K562 (cell line): Measurements from ENCODE around the gene CARD10.

Source experiments
- ETV6 ChIP-seq, 3 experiments: fragments of 150-350 bp in 1 of 3; sonication (generic) in 1 of 3; formaldehyde crosslinking in 1 of 3; IDR thresholded peaks; 2 replicates each; pipeline versions ENCODE4 v1.6.1 to v1.8.0; 2014 to 2022; ENCODE audit warnings: borderline replicate concordance in 2 of 3, low read depth in 2 of 3, antibody characterized with exemption in 1 of 3, low read length in 1 of 3, mild to moderate bottlenecking in 1 of 3, missing genetic modification reagents in 1 of 3
- FIP1L1 ChIP-seq: fragments of 200-400 bp; formaldehyde crosslinking; IDR thresholded peaks from 2 replicates; pipeline ENCODE4 v1.6.1; 2018; ENCODE audit warnings: mild to moderate bottlenecking, low read depth, low read length; ENCODE audit not compliant: poor library complexity, severe bottlenecking
- JUND ChIP-seq, 2 experiments: IDR thresholded peaks; 2 replicates in 1 of 2; 3 replicates in 1 of 2; pipeline ENCODE4 v1.6.1; 2011; ENCODE audit warnings: borderline replicate concordance in 2 of 2, low read depth in 2 of 2, low read length in 2 of 2, improper control_type of control experiment in 1 of 2, missing biosample characterization in 1 of 2, missing genetic modification characterization in 1 of 2, missing genetic modification reagents in 1 of 2
- NR3C1 ChIP-seq: sonication (generic); formaldehyde crosslinking; IDR thresholded peaks from 2 replicates; pipeline ENCODE4 v1.8.1; 2022; ENCODE audit warnings: missing genetic modification reagents
- POLR2AphosphoS5 ChIP-seq: IDR thresholded peaks from 2 replicates; pipeline ENCODE4 v1.6.1; 2011; ENCODE audit warnings: mild to moderate bottlenecking, low read depth, low read length, moderate library complexity; ENCODE audit not compliant: control insufficient read depth, insufficient read depth
- RBFOX2 ChIP-seq: fragments of 200-400 bp; formaldehyde crosslinking; IDR thresholded peaks from 2 replicates; pipeline ENCODE4 v1.6.1; 2017; ENCODE audit warnings: low read depth, mild to moderate bottlenecking, low read length, moderate library complexity
- RFX5 ChIP-seq: IDR thresholded peaks from 2 replicates; pipeline ENCODE4 v1.6.1; 2011; ENCODE audit warnings: low read depth, mild to moderate bottlenecking, improper control_type of control experiment, low read length
- SMC3 ChIP-seq: conservative IDR thresholded peaks from 2 replicates; pipeline ENCODE4 v1.6.1; 2011; ENCODE audit warnings: low read depth, low read length, improper control_type of control experiment; ENCODE audit not compliant: insufficient read depth
- ZBTB43 ChIP-seq: sonication (generic); formaldehyde crosslinking; IDR thresholded peaks from 2 replicates; pipeline ENCODE4 v1.8.0; 2023; ENCODE audit warnings: mild to moderate bottlenecking, missing genetic modification reagents
- ZNF589 ChIP-seq: fragments of 200-800 bp; sonication (Bioruptor generic); IDR thresholded peaks from 2 replicates; pipeline ENCODE4 v1.6.1; 2016; ENCODE audit warnings: low read depth, missing genetic modification characterization, missing compliant biosample characterization
- TF ChIP-seq, protein P1 (sequence below), 3 experiments: IDR thresholded peaks in 2 of 3; conservative IDR thresholded peaks in 1 of 3; 2 replicates each; pipeline ENCODE4 v1.5.1; 2011 to 2012; ENCODE audit warnings: low read length in 3 of 3, mild to moderate bottlenecking in 3 of 3, control low read depth in 2 of 3, improper control_type of control experiment in 1 of 3, inconsistent platforms in 1 of 3, low read depth in 1 of 3, mixed read lengths in 1 of 3, moderate library complexity in 1 of 3; ENCODE audit not compliant: insufficient read depth in 2 of 3
- TF ChIP-seq, protein P2 (sequence below): fragments of 250-450 bp; sonication (Bioruptor Pico); IDR thresholded peaks from 2 replicates; pipeline ENCODE4 v1.5.0; 2021
- TF ChIP-seq, protein P3 (sequence below): IDR thresholded peaks from 2 replicates; pipeline ENCODE4 v1.6.1; 2016; ENCODE audit warnings: missing genetic modification characterization, missing compliant biosample characterization

- TF ChIP-seq ETV6 (IDR thresholded peaks at IDR 0.05; ENCODE audit: borderline replicate concordance in 1 of 2, low read depth in 2 of 2, low read length in 1 of 2) (no peak), ETV6 (CRISPR knock-in tag; IDR thresholded peaks at IDR 0.05; ENCODE audit: borderline replicate concordance) (no peak), POLR2AphosphoS5 (no peak), ZNF589 (CRISPR knock-in tag) (no peak), FIP1L1 (no peak), SMC3 (no peak), ZBTB43 (CRISPR knock-in tag) (no peak), NR3C1 (CRISPR knock-in tag) (no peak), JUND (IDR thresholded peaks at IDR 0.05; ENCODE audit: borderline replicate concordance, low read depth, low read length) (no peak), JUND (tag; IDR thresholded peaks at IDR 0.05; ENCODE audit: borderline replicate concordance, low read depth, low read length) (no peak), RFX5 (no peak), RBFOX2 (no peak)
- TF ChIP-seq, protein P1, sequence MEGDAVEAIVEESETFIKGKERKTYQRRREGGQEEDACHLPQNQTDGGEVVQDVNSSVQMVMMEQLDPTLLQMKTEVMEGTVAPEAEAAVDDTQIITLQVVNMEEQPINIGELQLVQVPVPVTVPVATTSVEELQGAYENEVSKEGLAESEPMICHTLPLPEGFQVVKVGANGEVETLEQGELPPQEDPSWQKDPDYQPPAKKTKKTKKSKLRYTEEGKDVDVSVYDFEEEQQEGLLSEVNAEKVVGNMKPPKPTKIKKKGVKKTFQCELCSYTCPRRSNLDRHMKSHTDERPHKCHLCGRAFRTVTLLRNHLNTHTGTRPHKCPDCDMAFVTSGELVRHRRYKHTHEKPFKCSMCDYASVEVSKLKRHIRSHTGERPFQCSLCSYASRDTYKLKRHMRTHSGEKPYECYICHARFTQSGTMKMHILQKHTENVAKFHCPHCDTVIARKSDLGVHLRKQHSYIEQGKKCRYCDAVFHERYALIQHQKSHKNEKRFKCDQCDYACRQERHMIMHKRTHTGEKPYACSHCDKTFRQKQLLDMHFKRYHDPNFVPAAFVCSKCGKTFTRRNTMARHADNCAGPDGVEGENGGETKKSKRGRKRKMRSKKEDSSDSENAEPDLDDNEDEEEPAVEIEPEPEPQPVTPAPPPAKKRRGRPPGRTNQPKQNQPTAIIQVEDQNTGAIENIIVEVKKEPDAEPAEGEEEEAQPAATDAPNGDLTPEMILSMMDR (IDR thresholded peaks at IDR 0.05 in 2 of 3, conservative IDR thresholded peaks at IDR 0.05 in 1 of 3; ENCODE audit: insufficient read depth in 2 of 3, low read depth in 1 of 3, low read length in 3 of 3), result no peak
- TF ChIP-seq, protein P2, sequence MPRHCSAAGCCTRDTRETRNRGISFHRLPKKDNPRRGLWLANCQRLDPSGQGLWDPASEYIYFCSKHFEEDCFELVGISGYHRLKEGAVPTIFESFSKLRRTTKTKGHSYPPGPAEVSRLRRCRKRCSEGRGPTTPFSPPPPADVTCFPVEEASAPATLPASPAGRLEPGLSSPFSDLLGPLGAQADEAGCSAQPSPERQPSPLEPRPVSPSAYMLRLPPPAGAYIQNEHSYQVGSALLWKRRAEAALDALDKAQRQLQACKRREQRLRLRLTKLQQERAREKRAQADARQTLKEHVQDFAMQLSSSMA (CRISPR knock-in tag), result no peak
- TF ChIP-seq, protein P3, sequence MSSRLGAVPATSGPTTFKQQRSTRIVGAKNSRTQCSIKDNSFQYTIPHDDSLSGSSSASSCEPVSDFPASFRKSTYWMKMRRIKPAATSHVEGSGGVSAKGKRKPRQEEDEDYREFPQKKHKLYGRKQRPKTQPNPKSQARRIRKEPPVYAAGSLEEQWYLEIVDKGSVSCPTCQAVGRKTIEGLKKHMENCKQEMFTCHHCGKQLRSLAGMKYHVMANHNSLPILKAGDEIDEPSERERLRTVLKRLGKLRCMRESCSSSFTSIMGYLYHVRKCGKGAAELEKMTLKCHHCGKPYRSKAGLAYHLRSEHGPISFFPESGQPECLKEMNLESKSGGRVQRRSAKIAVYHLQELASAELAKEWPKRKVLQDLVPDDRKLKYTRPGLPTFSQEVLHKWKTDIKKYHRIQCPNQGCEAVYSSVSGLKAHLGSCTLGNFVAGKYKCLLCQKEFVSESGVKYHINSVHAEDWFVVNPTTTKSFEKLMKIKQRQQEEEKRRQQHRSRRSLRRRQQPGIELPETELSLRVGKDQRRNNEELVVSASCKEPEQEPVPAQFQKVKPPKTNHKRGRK (tag), result no peak
Measured at GRCh38 chr22:37514526-37515051, 4.6 kb downstream of the CARD10 start.
